IMR-90 (cell line): Measurements from ENCODE around the gene RHCE. TPM values are rescaled to one million over a fixed set of nuclear protein-coding genes. Genes with fewer than 3 reads are reported as not detected.
A peak's percentile ranks its signal among the peaks of the same experiment; 100 is the strongest.

Source experiments
- ATAC-seq: fragments of 200-7000 bp; cut with Tn5 transposase; 2 replicates; pipeline ENCODE4 v1.9.1; 2020; ENCODE audit warnings: low read depth, mild to moderate bottlenecking, moderate library complexity
- BruUV-seq: library from RNA; stranded (reverse); fragments of 400-500 nt; replicated peaks from 2 replicates; lab custom pipeline; 2021; lab: Mats Ljungman, UMichigan
- CTCF ChIA-PET: fragments of 300-600 bp; formaldehyde crosslinking; extraction: SDS; loops from one replicate; lab custom pipeline; 2021; ENCODE audit warnings: antibody characterized with exemption; lab: Yijun Ruan, JAX
- POLR2A ChIA-PET: fragments of 300-600 bp; sonication (Branson Sonifier 250); formaldehyde crosslinking; loops from one replicate; lab custom pipeline; 2022; ENCODE audit warnings: antibody characterized with exemption; ENCODE audit not compliant: unreplicated experiment; lab: Charles Lee
- DNase-seq: peaks from one replicate; pipeline ENCODE4 v3.0.0; 2013
- H2AFZ ChIP-seq: replicated peaks from 2 replicates; pipeline ENCODE3; 2013; ENCODE audit warnings: low read length, mild to moderate bottlenecking; ENCODE audit not compliant: poor library complexity
- H2AK5ac ChIP-seq: 2 replicates; pipeline ENCODE4 v1.6.1; 2013; ENCODE audit warnings: low read depth, low read length, inconsistent platforms
- H2AK9ac ChIP-seq: replicated peaks from 2 replicates; pipeline ENCODE3; 2013; ENCODE audit warnings: mild to moderate bottlenecking, low read depth, low read length, moderate library complexity; ENCODE audit not compliant: poor library complexity
- H2BK120ac ChIP-seq: 2 replicates; pipeline ENCODE4 v1.6.1; 2013; ENCODE audit warnings: low read depth, low read length, inconsistent platforms
- H2BK15ac ChIP-seq: 3 replicates; pipeline ENCODE4 v1.6.1; 2013; ENCODE audit warnings: low read depth, low read length, inconsistent platforms
- H2BK20ac ChIP-seq: 2 replicates; pipeline ENCODE4 v1.6.1; 2013; ENCODE audit warnings: low read depth, mild to moderate bottlenecking, inconsistent platforms, low read length, moderate library complexity
- H2BK5ac ChIP-seq: 2 replicates; pipeline ENCODE4 v1.6.1; 2013; ENCODE audit warnings: mild to moderate bottlenecking, low read depth, low read length, inconsistent platforms; ENCODE audit not compliant: poor library complexity, severe bottlenecking
- H3K14ac ChIP-seq: replicated peaks from 2 replicates; pipeline ENCODE4 v1.6.1; 2013; ENCODE audit warnings: low read depth, low read length, inconsistent platforms
- H3K18ac ChIP-seq: 2 replicates; pipeline ENCODE4 v1.6.1; 2013; ENCODE audit warnings: low read depth, low read length, control low read depth
- H3K23ac ChIP-seq: 2 replicates; pipeline ENCODE4 v1.6.1; 2013; ENCODE audit warnings: low read depth, low read length, inconsistent platforms
- H3K27ac ChIP-seq: 2 replicates; pipeline ENCODE4 v1.5.1; 2013; ENCODE audit warnings: mild to moderate bottlenecking, control low read depth, low read length; ENCODE audit not compliant: insufficient read depth
- H3K27me3 ChIP-seq: 2 replicates; pipeline ENCODE4 v1.6.1; 2013; ENCODE audit warnings: low read length; ENCODE audit not compliant: control insufficient read depth, insufficient read depth
- H3K36me3 ChIP-seq: 2 replicates; pipeline ENCODE4 v1.6.1; 2013; ENCODE audit warnings: low read length, mixed read lengths; ENCODE audit not compliant: control insufficient read depth, insufficient read depth
- H3K4ac ChIP-seq: 2 replicates; pipeline ENCODE4 v1.6.1; 2013; ENCODE audit warnings: low read depth, low read length, inconsistent platforms
- H3K4me1 ChIP-seq: 2 replicates; pipeline ENCODE4 v1.6.1; 2013; ENCODE audit warnings: low read length, mixed read lengths; ENCODE audit not compliant: control insufficient read depth, insufficient read depth
- H3K4me2 ChIP-seq: 2 replicates; pipeline ENCODE4 v1.6.1; 2013; ENCODE audit warnings: low read depth, mild to moderate bottlenecking, control low read depth, low read length, moderate library complexity
- H3K4me3 ChIP-seq: 2 replicates; pipeline ENCODE4 v1.5.1; 2013; ENCODE audit warnings: low read depth, mild to moderate bottlenecking, control low read depth, low read length, moderate library complexity; ENCODE audit not compliant: insufficient read depth
- H3K56ac ChIP-seq: 2 replicates; pipeline ENCODE4 v1.6.1; 2013; ENCODE audit warnings: low read length, inconsistent platforms; ENCODE audit not compliant: insufficient read depth; ENCODE audit errors: extremely low read depth
- H3K79me1 ChIP-seq, 2 experiments: 2 replicates each; pipeline ENCODE4 v1.6.1; 2013; ENCODE audit warnings: low read length in 2 of 2, inconsistent platforms in 1 of 2, low read depth in 1 of 2
- H3K9ac ChIP-seq: 2 replicates; pipeline ENCODE4 v1.6.1; 2013; ENCODE audit warnings: low read depth, low read length, control low read depth
- H3K9me1 ChIP-seq: 2 replicates; pipeline ENCODE4 v1.6.1; 2013; ENCODE audit warnings: low read length, inconsistent platforms; ENCODE audit not compliant: insufficient read depth
- H3K9me3 ChIP-seq: 2 replicates; pipeline ENCODE4 v1.6.1; 2013; ENCODE audit warnings: low read length; ENCODE audit not compliant: control insufficient read depth, insufficient read depth
- H4K20me1 ChIP-seq: 2 replicates; pipeline ENCODE4 v1.6.1; 2013; ENCODE audit warnings: low read length, inconsistent platforms; ENCODE audit not compliant: insufficient read depth
- H4K5ac ChIP-seq: 2 replicates; pipeline ENCODE4 v1.6.1; 2013; ENCODE audit warnings: mild to moderate bottlenecking, low read depth, low read length, control low read depth
- H4K8ac ChIP-seq, 2 experiments: 2 replicates each; pipeline ENCODE4 v1.6.1; 2013; ENCODE audit warnings: low read depth in 2 of 2, low read length in 2 of 2, control low read depth in 1 of 2, inconsistent platforms in 1 of 2
- H4K91ac ChIP-seq: 2 replicates; pipeline ENCODE4 v1.6.1; 2013; ENCODE audit warnings: low read depth, low read length, inconsistent platforms; ENCODE audit not compliant: insufficient read depth
- CTCF ChIP-seq: conservative IDR thresholded peaks from 2 replicates; pipeline ENCODE4 v1.5.1; 2012; ENCODE audit warnings: mild to moderate bottlenecking, low read depth, low read length, improper control_type of control experiment
- FOS ChIP-seq: fragments of 150-350 bp; IDR thresholded peaks from 2 replicates; pipeline ENCODE4 v1.6.1; 2016; ENCODE audit warnings: low read depth, low read length
- WGBS, 2 experiments: methylation state at CpG; one replicate each; pipeline versions ENCODE4 v1.1.5 to v1.1.7; 2013; ENCODE audit warnings: missing lambda C conversion rate in 2 of 2; ENCODE audit not compliant: insufficient read length in 1 of 2; ENCODE audit errors: extremely low coverage in 2 of 2; 5-methylcytosine and 5-hydroxymethylcytosine counted together
- dilution Hi-C: fragments of 300-500 bp; cut with HindIII; formaldehyde crosslinking; loops from one replicate; pipeline ENCODE4 v1.14.3; 2018; ENCODE audit warnings: low sequenced_read_pairs; ENCODE audit not compliant: unreplicated experiment
- in situ Hi-C: fragments of 300-500 bp; cut with MboI; formaldehyde crosslinking; loops from 3 replicates; pipeline ENCODE4 v1.14.3; 2019; ENCODE audit warnings: low sequenced_read_pairs, inconsistent platforms, mixed read lengths
- intact Hi-C: fragments of 100-400 bp; cut with micrococcal nuclease; formaldehyde crosslinking; loops from 2 replicates; pipeline ENCODE4 v1.10.0; 2022
- polyA plus RNA-seq, 3 experiments: library from polyadenylated mRNA; depleted of rRNA; stranded (reverse); fragments of >200 nt; gene quantifications; 2 replicates each; pipeline ENCODE4 v1.2.3, GENCODE V29; 2012; ENCODE audit warnings: low replicate concordance in 1 of 3
- total RNA-seq: library from RNA; depleted of rRNA; stranded (reverse); fragments of >200 nt; gene quantifications from 2 replicates; pipeline ENCODE4 v1.2.3, GENCODE V29; 2012

RHCE gene
- total and polyA plus RNA-seq, 2 of the 4 experiments (the other 2 are of a cell fraction): 0.54 to 0.62 TPM

- Histone ChIP-seq H2BK15ac (no peak overlapping the region), H3K27me3 (no peaks in the 10 kb centered on the region), H3K4me3 (no peak overlapping the region), H2AFZ (no peak overlapping the region), H3K18ac (no peak overlapping the region; the same call in 1 of the 2 replicates), H3K4me2 (no peak overlapping the region; the same call in 1 of the 2 replicates), H3K56ac (no peak overlapping the region), H2BK20ac (peak overlapping the region; percentile 77; the same call in 1 of the 2 replicates), H2AK5ac (peak overlapping the region; percentile 81; the same call in 1 of the 2 replicates), H3K4ac (0 out of 2 replicates have a peak overlapping the region, but pooled peaks have one; percentile 56), H3K23ac (peak overlapping the region; percentile 71; the same call in 1 of the 2 replicates), H4K5ac (no peak overlapping the region), H3K27ac (no peak overlapping the region), H3K9ac (no peak overlapping the region), H2BK120ac (peak overlapping the region; percentile 40; the same call in 1 of the 2 replicates), H4K20me1 (peaks cover 12% of the 10 kb centered on the region; the same call in 1 of the 2 replicates), H3K79me1 (peaks cover 27 to 61% of the 10 kb centered on the region in 2 experiments; a peak in 3 of 4 replicates), H3K14ac (0 out of 2 replicates have a peak overlapping the region, but pooled peaks have one; percentile 37), H3K9me3 (no peaks in the 10 kb centered on the region), H4K8ac (peak overlapping the region in 1 of 2 experiments; percentile 13; a peak in 2 of 4 replicates), H3K9me1 (peaks cover 3% of the 10 kb centered on the region; the same call in 1 of the 2 replicates), H3K4me1 (peaks cover 4% of the 10 kb centered on the region; the same call in 1 of the 2 replicates), H3K36me3 (no peaks in the 10 kb centered on the region; the same call in 1 of the 2 replicates), H2BK5ac (peak overlapping the region; percentile 63), H2AK9ac (no peak overlapping the region), H4K91ac (no peak overlapping the region)
- WGBS, 2 experiments: no CpG with 5 or more reads among the region's 2 CpGs
- ChIA-PET POLR2A (no interaction called here), CTCF (interaction anchor here (0.6 kb wide), 1 partner anchor 10 kb away, joined by 3 read pairs; no protein-coding TSS in a partner anchor)
- TF ChIP-seq CTCF (no peak), FOS (peak; percentile 76)
- peak; percentile 80 for DNase-seq
- dilution Hi-C loops: no loop called here
- ATAC-seq: peak; percentile 67; the same call in 1 of the 2 replicates
- intact Hi-C loops: no loop called here
- in situ Hi-C loops: no loop called here
- BruUV-seq: no TSS peak
Observed at GRCh38 chr1:25469177-25469576, 48.6 kb upstream of the RHCE start.
